Endothelial cell of umbilical vein (primary cell): ENCODE measurements around the gene SPHK2. TPM values are rescaled to one million over a fixed set of nuclear protein-coding genes. Genes with fewer than 3 reads are reported as not detected.

Experiments used
- BruUV-seq: library from RNA; stranded (reverse); fragments of 400-500 nt; replicated peaks from 2 replicates; lab custom pipeline; 2021; lab: Mats Ljungman, UMichigan
- CTCF ChIA-PET: fragments of 300-600, 350-600 bp; sonication (Branson Sonifier 250); formaldehyde crosslinking; loops from one replicate; lab custom pipeline; 2021; ENCODE audit warnings: antibody characterized with exemption, inconsistent platforms; lab: Charles Lee
- POLR2A ChIA-PET: fragments of 300-600, 350-600 bp; sonication (Branson Sonifier 250); formaldehyde crosslinking; loops from one replicate; lab custom pipeline; 2021; ENCODE audit warnings: antibody characterized with exemption, inconsistent platforms; lab: Charles Lee
- DNase-seq: peaks from one replicate; pipeline ENCODE4 v3.0.0-alpha.2; 2011; ENCODE audit warnings: low read depth, low spot score
- FAIRE-seq: peaks from 2 replicates; lab custom pipeline; 2011; peaks lifted over from hg19 to GRCh38; lab: Jason Lieb, UNC
- H2AFZ ChIP-seq: 2 replicates; pipeline ENCODE4 v1.6.0; 2012; ENCODE audit warnings: low read depth, low read length, control low read depth, inconsistent platforms
- H3K27ac ChIP-seq: 2 replicates; pipeline ENCODE4 v1.5.1; 2011; ENCODE audit warnings: low read depth, mild to moderate bottlenecking, control low read depth, low read length, moderate library complexity; ENCODE audit not compliant: insufficient read depth
- H3K27me3 ChIP-seq, 2 experiments: 2 replicates each; pipeline versions ENCODE4 v1.6.0 to v1.6.1; 2011; ENCODE audit warnings: low read length in 2 of 2, mixed read lengths in 1 of 2; ENCODE audit not compliant: control insufficient read depth in 2 of 2, insufficient read depth in 2 of 2
- H3K36me3 ChIP-seq, 2 experiments: 2 replicates in 1 of 2; 3 replicates in 1 of 2; pipeline ENCODE4 v1.5.1; 2011; ENCODE audit warnings: low read length in 2 of 2, mild to moderate bottlenecking in 1 of 2, moderate library complexity in 1 of 2; ENCODE audit not compliant: control insufficient read depth in 2 of 2, insufficient read depth in 2 of 2; ENCODE audit errors: extremely low read depth in 1 of 2
- H3K4me1 ChIP-seq: 3 replicates; pipeline ENCODE4 v1.5.1; 2011; ENCODE audit warnings: mild to moderate bottlenecking, low read length; ENCODE audit not compliant: control insufficient read depth, insufficient read depth; ENCODE audit errors: extremely low read depth
- H3K4me2 ChIP-seq: 2 replicates; pipeline ENCODE4 v1.6.1; 2011; ENCODE audit warnings: low read length, control low read depth, mixed read lengths; ENCODE audit not compliant: insufficient read depth
- H3K4me3 ChIP-seq, 3 experiments: fragments of 200-600 bp in 1 of 3; sonication (generic), shearing (Covaris generic) in 1 of 3; replicated peaks in 1 of 3; 2 replicates each; pipeline ENCODE4 v1.5.1; 2011 to 2016; ENCODE audit warnings: control low read depth in 3 of 3, low read length in 3 of 3, mild to moderate bottlenecking in 2 of 3, inconsistent platforms in 1 of 3, low read depth in 1 of 3, moderate library complexity in 1 of 3; ENCODE audit not compliant: insufficient read depth in 1 of 3
- H3K79me2 ChIP-seq: 2 replicates; pipeline ENCODE4 v1.6.0; 2012; ENCODE audit warnings: low read length, inconsistent platforms; ENCODE audit not compliant: control insufficient read depth, insufficient read depth
- H3K9ac ChIP-seq: replicated peaks from 2 replicates; pipeline ENCODE3; 2011; ENCODE audit warnings: low read length, control low read depth; ENCODE audit not compliant: insufficient read depth; ENCODE audit errors: extremely low read depth
- H3K9me1 ChIP-seq: replicated peaks from 3 replicates; pipeline ENCODE4 v1.6.0; 2011; ENCODE audit warnings: mild to moderate bottlenecking, low read length; ENCODE audit not compliant: control insufficient read depth, insufficient read depth; ENCODE audit errors: extremely low read depth
- H3K9me3 ChIP-seq: replicated peaks from 2 replicates; pipeline ENCODE4 v1.5.1; 2012; ENCODE audit warnings: low read length, inconsistent platforms; ENCODE audit not compliant: control insufficient read depth, insufficient read depth
- H4K20me1 ChIP-seq: replicated peaks from 2 replicates; pipeline ENCODE3; 2011; ENCODE audit warnings: mild to moderate bottlenecking, low read length; ENCODE audit not compliant: control insufficient read depth, insufficient read depth; ENCODE audit errors: extremely low read depth
- CTCF ChIP-seq, 2 donors: IDR thresholded peaks; 1 replicate in 1 of 2; 2 replicates in 1 of 2; pipeline ENCODE4 v1.5.1; 2011; ENCODE audit warnings: low read length in 2 of 2, mild to moderate bottlenecking in 2 of 2, moderate library complexity in 2 of 2, control low read depth in 1 of 2, inconsistent platforms in 1 of 2, low read depth in 1 of 2; ENCODE audit not compliant: insufficient read depth in 1 of 2; ENCODE audit errors: extremely low read depth in 1 of 2
- EZH2 ChIP-seq: IDR thresholded peaks from 2 replicates; pipeline ENCODE4 v1.6.1; 2012; ENCODE audit warnings: borderline replicate concordance, low read depth, mild to moderate bottlenecking, moderate library complexity, low read length, inconsistent platforms; ENCODE audit not compliant: severe bottlenecking
- FOS ChIP-seq: IDR thresholded peaks from 2 replicates; pipeline ENCODE4 v1.6.1; 2011; ENCODE audit warnings: mild to moderate bottlenecking, low read length, moderate library complexity, borderline replicate concordance; ENCODE audit not compliant: insufficient read depth
- GATA2 ChIP-seq: IDR thresholded peaks from 2 replicates; pipeline ENCODE4 v1.7.0; 2011; ENCODE audit warnings: low read depth, mild to moderate bottlenecking, moderate library complexity, mixed read lengths, low read length; ENCODE audit not compliant: insufficient read length, insufficient read depth
- JUN ChIP-seq: IDR thresholded peaks from 2 replicates; pipeline ENCODE4 v1.6.1; 2011; ENCODE audit warnings: borderline replicate concordance, low read depth; ENCODE audit not compliant: insufficient read length, insufficient read depth
- MAX ChIP-seq: IDR thresholded peaks from 2 replicates; pipeline ENCODE4 v1.6.1; 2011; ENCODE audit not compliant: insufficient read depth, insufficient read length
- MYC ChIP-seq: IDR thresholded peaks from one replicate; pipeline ENCODE4 v1.6.1; 2011; ENCODE audit warnings: mild to moderate bottlenecking, low read depth, low read length
- POLR2A ChIP-seq: IDR thresholded peaks from 2 replicates; pipeline ENCODE4 v1.6.1; 2012; ENCODE audit warnings: low read depth, mild to moderate bottlenecking, control low read depth, low read length
- POLR2AphosphoS5 ChIP-seq: IDR thresholded peaks from 2 replicates; pipeline ENCODE4 v1.6.1; 2012; ENCODE audit warnings: low read depth, mild to moderate bottlenecking, control low read depth, low read length, moderate library complexity; ENCODE audit not compliant: insufficient read depth
- dilution Hi-C: fragments of 300-500 bp; cut with MboI; formaldehyde crosslinking; loops from one replicate; pipeline ENCODE4 v1.15.0; 2019; ENCODE audit warnings: low sequenced_read_pairs; ENCODE audit not compliant: extremely low pct_ligation_motif_present
- intact Hi-C: fragments of 100-400 bp; cut with micrococcal nuclease; formaldehyde crosslinking; loops from one replicate; pipeline ENCODE4 v1.10.0; 2022
- polyA plus RNA-seq, 4 experiments: library from polyadenylated mRNA; depleted of rRNA in 3 of 4; stranded (reverse) in 3 of 4; unstranded in 1 of 4; fragments of >200 nt; gene quantifications; 2 replicates each; pipeline versions ENCODE4 v1.2.1 to v1.2.3, GENCODE V29; 2011 to 2012; ENCODE audit warnings: missing spikeins in 1 of 4
- total RNA-seq: library from RNA; stranded (reverse); gene quantifications from 2 replicates; pipeline ENCODE4 v1.2.3, GENCODE V29; 2021

SPHK2 gene
- total and polyA plus RNA-seq, 2 donors (not counting 3 experiments of a cell fraction or from before 2014, with no cell fraction given) = 20.2 to 31.1 TPM

DNA sequence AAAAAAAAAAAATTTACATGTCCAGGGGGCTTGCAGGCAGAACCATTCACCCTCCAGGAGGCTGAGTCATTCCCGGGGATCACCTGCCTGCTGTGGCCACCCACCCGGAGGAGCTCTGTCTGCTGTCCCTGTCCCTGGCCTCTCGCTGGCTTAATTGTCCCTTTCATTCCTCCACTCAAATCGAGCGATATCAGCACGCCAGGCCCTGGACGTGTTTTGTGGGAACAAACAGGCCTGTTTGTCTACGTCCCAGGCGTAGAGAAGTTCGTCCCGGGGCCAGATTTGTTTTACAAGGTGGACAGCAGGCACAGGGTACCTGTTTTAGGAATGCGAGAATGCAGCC, 46.2 kb upstream of the SPHK2 start:
- H3K4me3 ChIP-seq = no peak overlapping the region
- H3K27me3 ChIP-seq = no peaks in the 10 kb centered on the region
- intact Hi-C loops = loop anchor here (5.0 kb wide), 1 partner anchor 406 kb away; no protein-coding TSS in a partner anchor
- POLR2A ChIA-PET = interaction anchor here (0.6 to 1.2 kb wide), 2 partner anchors 30 to 46 kb away, joined by 3 to 4 read pairs; partner anchors contain the start of gene RPL18
- no peaks in the 10 kb centered on the region for H4K20me1 ChIP-seq
- H2AFZ ChIP-seq = no peak overlapping the region
- dilution Hi-C loops = no loop called here
- H3K4me2 ChIP-seq = no peak overlapping the region
- DNase-seq = no peak
- H3K4me1 ChIP-seq = peaks cover 1% of the 10 kb centered on the region
- no peak overlapping the region for H3K9ac ChIP-seq
- CTCF ChIA-PET = interaction anchor here (1.4 to 6.6 kb wide), 4 partner anchors 11 to 84 kb away, joined by 3 to 38 read pairs (median 8); no protein-coding TSS in a partner anchor
- FAIRE-seq = no peak
- H3K36me3 ChIP-seq = no peaks in the 10 kb centered on the region
- no peaks in the 10 kb centered on the region for H3K9me1 ChIP-seq
- H3K9me3 ChIP-seq = no peaks in the 10 kb centered on the region
- no peaks in the 10 kb centered on the region for H3K79me2 ChIP-seq
- TF ChIP-seq FOS (no peak), POLR2A (no peak), GATA2 (no peak), JUN (no peak), POLR2AphosphoS5 (no peak), CTCF (IDR thresholded peaks at IDR 0.05; ENCODE audit: extremely low read depth in 1 of 2, insufficient read depth in 1 of 2, low read depth in 1 of 2, low read length in 2 of 2) (no peak), EZH2 (no peak), MAX (no peak), MYC (no peak)
- no TSS peak for BruUV-seq
- H3K27ac ChIP-seq = no peak overlapping the region
